T1000 (cell line): ENCODE data around the gene PRKD1.

Experiments
- DNase-seq: peaks from one replicate; lab custom pipeline; 2025; ENCODE audit warnings: mixed read lengths; lab: John Stamatoyannopoulos, UW

The PRKD1 gene

GRCh38 chr14:29927376-29928116 lies at the start of gene PRKD1:
Gene PRKD1 (minus strand): TSS chr14:29927847.
- DNase-seq: peak; percentile 58

GRCh38 chr14:29971101-29971500 lies 43.5 kb upstream of the PRKD1 start:
- DNase-seq: no peak

- no peak for DNase-seq
Measured at GRCh38 chr14:29955087-29955486, 27.4 kb upstream of the PRKD1 start.

- DNase-seq: no peak
Measured at GRCh38 chr14:29953501-29953900, 25.9 kb upstream of the PRKD1 start.

- DNase-seq: no peak
Measured at GRCh38 chr14:29944091-29944490, 16.4 kb upstream of the PRKD1 start.

GRCh38 chr14:29941401-29941800 lies 13.8 kb upstream of the PRKD1 start:
- no peak for DNase-seq

GRCh38 chr14:29940482-29940881 lies 12.8 kb upstream of the PRKD1 start:
- no peak for DNase-seq

- DNase-seq: no peak
Measured at GRCh38 chr14:29937116-29937515, 9.5 kb upstream of the PRKD1 start.

- no peak for DNase-seq
Measured at GRCh38 chr14:29930283-29930682, 2.6 kb upstream of the PRKD1 start.

- DNase-seq: no peak
Measured at GRCh38 chr14:29928117-29928640, 532 bp upstream of the PRKD1 start.

- peak; percentile 28 for DNase-seq
Measured at GRCh38 chr14:29926701-29927375, 809 bp downstream of the PRKD1 start.

GRCh38 chr14:29926228-29926627 lies 1.4 kb downstream of the PRKD1 start:
- DNase-seq: no peak

- DNase-seq: no peak
Measured at GRCh38 chr14:29925736-29926135, 1.9 kb downstream of the PRKD1 start.

GRCh38 chr14:29925101-29925722 lies 2.4 kb downstream of the PRKD1 start:
- no peak for DNase-seq

- DNase-seq: no peak
Measured at GRCh38 chr14:29919845-29920244, 7.8 kb downstream of the PRKD1 start.

GRCh38 chr14:29918981-29919380 lies 8.7 kb downstream of the PRKD1 start:
- DNase-seq: no peak

GRCh38 chr14:29913566-29913965 lies 14.1 kb downstream of the PRKD1 start:
- no peak for DNase-seq

- no peak for DNase-seq
Measured at GRCh38 chr14:29911810-29912209, 15.8 kb downstream of the PRKD1 start.

- no peak for DNase-seq
Measured at GRCh38 chr14:29908652-29909577, 18.7 kb downstream of the PRKD1 start.

- DNase-seq: no peak
Measured at GRCh38 chr14:29906256-29906870, 21.3 kb downstream of the PRKD1 start.

GRCh38 chr14:29905543-29905942 lies 22.1 kb downstream of the PRKD1 start:
- no peak for DNase-seq
